Loucy (cell line): ENCODE measurements around the gene BTBD16.

Experiments
- EZH2phosphoT487 ChIP-seq: fragments of 200-600 bp; IDR thresholded peaks from 2 replicates; pipeline ENCODE4 v1.6.1; 2018; ENCODE audit warnings: antibody characterized with exemption, mild to moderate bottlenecking, moderate library complexity, borderline replicate concordance
- TF ChIP-seq, protein P1 (sequence below): fragments of 200-600 bp; sonication (generic); conservative IDR thresholded peaks from 2 replicates; pipeline ENCODE4 v1.5.1; 2014; ENCODE audit warnings: mild to moderate bottlenecking, antibody characterized with exemption, low read length

DNA sequence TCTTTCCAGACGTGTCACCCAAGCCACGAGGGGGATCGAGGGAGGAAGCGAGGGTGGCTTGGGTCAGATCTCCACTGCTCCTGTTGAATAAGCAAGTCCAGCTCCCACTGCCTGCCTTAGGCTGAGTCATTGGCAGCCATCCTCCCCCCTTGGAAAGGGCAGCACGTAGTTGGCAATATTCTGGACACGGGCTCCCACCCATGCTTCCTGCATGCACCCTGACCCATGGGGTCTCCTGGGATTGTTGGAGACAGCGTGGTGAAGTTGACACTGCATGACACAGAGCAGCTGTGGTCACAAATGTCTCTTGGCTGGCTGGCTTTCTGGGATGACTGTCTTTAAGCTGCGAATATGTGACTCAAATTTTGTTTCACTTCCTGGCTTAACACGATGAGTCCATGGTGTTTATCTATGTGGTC, 11.2 kb downstream of the BTBD16 start:
- TF ChIP-seq, protein P1, sequence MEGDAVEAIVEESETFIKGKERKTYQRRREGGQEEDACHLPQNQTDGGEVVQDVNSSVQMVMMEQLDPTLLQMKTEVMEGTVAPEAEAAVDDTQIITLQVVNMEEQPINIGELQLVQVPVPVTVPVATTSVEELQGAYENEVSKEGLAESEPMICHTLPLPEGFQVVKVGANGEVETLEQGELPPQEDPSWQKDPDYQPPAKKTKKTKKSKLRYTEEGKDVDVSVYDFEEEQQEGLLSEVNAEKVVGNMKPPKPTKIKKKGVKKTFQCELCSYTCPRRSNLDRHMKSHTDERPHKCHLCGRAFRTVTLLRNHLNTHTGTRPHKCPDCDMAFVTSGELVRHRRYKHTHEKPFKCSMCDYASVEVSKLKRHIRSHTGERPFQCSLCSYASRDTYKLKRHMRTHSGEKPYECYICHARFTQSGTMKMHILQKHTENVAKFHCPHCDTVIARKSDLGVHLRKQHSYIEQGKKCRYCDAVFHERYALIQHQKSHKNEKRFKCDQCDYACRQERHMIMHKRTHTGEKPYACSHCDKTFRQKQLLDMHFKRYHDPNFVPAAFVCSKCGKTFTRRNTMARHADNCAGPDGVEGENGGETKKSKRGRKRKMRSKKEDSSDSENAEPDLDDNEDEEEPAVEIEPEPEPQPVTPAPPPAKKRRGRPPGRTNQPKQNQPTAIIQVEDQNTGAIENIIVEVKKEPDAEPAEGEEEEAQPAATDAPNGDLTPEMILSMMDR, result no peak
- no peak for TF ChIP-seq EZH2phosphoT487
